B cell (primary cell): ENCODE results near the gene TERB1. TPM values are rescaled to one million over a fixed set of nuclear protein-coding genes. Genes with fewer than 3 reads are reported as not detected.

Source experiments
- ATAC-seq: fragments of 200-7000 bp; cut with Tn5 transposase; one replicate; pipeline ENCODE4 v1.10.0; 2021; ENCODE audit warnings: low read depth, mild to moderate bottlenecking, moderate number of reproducible peaks, moderate library complexity
- CTCF ChIA-PET: fragments of 350-600 bp; sonication (Branson Sonifier 250); formaldehyde crosslinking; loops from one replicate; lab custom pipeline; 2021; ENCODE audit warnings: antibody characterized with exemption, inconsistent platforms; lab: Charles Lee
- POLR2A ChIA-PET: fragments of 350-600 bp; sonication (Branson Sonifier 250); formaldehyde crosslinking; loops from one replicate; lab custom pipeline; 2021; ENCODE audit warnings: antibody characterized with exemption; lab: Charles Lee
- DNase-seq: peaks from one replicate; pipeline ENCODE4 v3.0.0; 2013
- H2AFZ ChIP-seq: 2 replicates; pipeline ENCODE4 v1.6.1; 2012; ENCODE audit warnings: mild to moderate bottlenecking, low read depth, low read length; ENCODE audit not compliant: insufficient read depth, poor library complexity, severe bottlenecking
- H3K27ac ChIP-seq, 2 donors: 1 replicate in 1 of 2; 2 replicates in 1 of 2; pipeline ENCODE4 v1.5.1; 2012 to 2013; ENCODE audit warnings: low read length in 2 of 2, mild to moderate bottlenecking in 2 of 2, moderate library complexity in 1 of 2
- H3K27me3 ChIP-seq, 4 experiments: fragments of 200-600 bp in 1 of 4; sonication (generic) in 1 of 4; replicated peaks in 1 of 4; 1 replicate in 2 of 4; 2 replicates in 2 of 4; pipeline versions ENCODE4 v1.6.1 to v1.7.0; 2013 to 2016; ENCODE audit warnings: low read length in 3 of 4, mild to moderate bottlenecking in 2 of 4, mixed read lengths in 1 of 4, moderate library complexity in 1 of 4; ENCODE audit not compliant: insufficient read depth in 4 of 4, control insufficient read depth in 3 of 4; ENCODE audit errors: control extremely low read depth in 1 of 4
- H3K36me3 ChIP-seq, 2 experiments: replicated peaks in 1 of 2; 1 replicate in 1 of 2; 2 replicates in 1 of 2; pipeline versions ENCODE4 v1.6.1 to v1.7.1; 2013; ENCODE audit warnings: low read length in 1 of 2; ENCODE audit not compliant: insufficient read depth in 2 of 2, control insufficient read depth in 1 of 2; ENCODE audit errors: control extremely low read depth in 1 of 2, extremely low read depth in 1 of 2
- H3K4me1 ChIP-seq, 2 donors: fragments of 200-600 bp in 1 of 2; sonication (generic) in 1 of 2; 1 replicate in 1 of 2; 2 replicates in 1 of 2; pipeline versions ENCODE4 v1.5.1 to v1.6.1; 2013 to 2017; ENCODE audit warnings: low read length in 2 of 2; ENCODE audit not compliant: control insufficient read depth in 2 of 2, insufficient read depth in 2 of 2
- H3K4me2 ChIP-seq: replicated peaks from 2 replicates; pipeline ENCODE3; 2012; ENCODE audit warnings: mild to moderate bottlenecking, low read depth, low read length; ENCODE audit not compliant: poor library complexity, severe bottlenecking
- H3K4me3 ChIP-seq, 5 experiments: fragments of 200-600 bp in 1 of 5; sonication (generic) in 1 of 5; 1 replicate in 3 of 5; 2 replicates in 2 of 5; pipeline versions ENCODE4 v1.5.1 to v1.7.0; 2011 to 2016; ENCODE audit warnings: low read length in 4 of 5, mild to moderate bottlenecking in 4 of 5, low read depth in 2 of 5, control low read depth in 1 of 5, moderate library complexity in 1 of 5; ENCODE audit not compliant: insufficient read depth in 1 of 5; ENCODE audit errors: control extremely low read depth in 1 of 5, extremely low read depth in 1 of 5
- H3K79me2 ChIP-seq: fragments of 200-600 bp; sonication (generic); one replicate; pipeline ENCODE4 v1.6.0; 2016; ENCODE audit warnings: low read length; ENCODE audit not compliant: control insufficient read depth, insufficient read depth
- H3K9ac ChIP-seq: fragments of 200-600 bp; sonication (generic); 2 replicates; pipeline ENCODE4 v1.6.1; 2017; ENCODE audit warnings: mild to moderate bottlenecking, low read length, moderate library complexity
- H3K9me3 ChIP-seq, 3 donors: one replicate each; pipeline versions ENCODE4 v1.6.1 to v1.7.1; 2013; ENCODE audit warnings: low read length in 2 of 3; ENCODE audit not compliant: control insufficient read depth in 2 of 3, insufficient read depth in 1 of 3; ENCODE audit errors: control extremely low read depth in 1 of 3
- H4K20me1 ChIP-seq: 2 replicates; pipeline ENCODE4 v1.6.0; 2012; ENCODE audit warnings: mild to moderate bottlenecking, low read length; ENCODE audit not compliant: insufficient read depth, control insufficient read depth, poor library complexity, severe bottlenecking
- H3K27ac Mint-ChIP-seq: one replicate; pipeline ENCODE4 v1.8.0; 2021; ENCODE audit warnings: mixed read lengths
- H3K27me3 Mint-ChIP-seq: one replicate; pipeline ENCODE4 v1.8.0; 2021; ENCODE audit warnings: mixed read lengths
- H3K4me1 Mint-ChIP-seq: one replicate; pipeline ENCODE4 v1.8.0; 2021; ENCODE audit warnings: mixed read lengths
- H3K4me3 Mint-ChIP-seq: one replicate; pipeline ENCODE4 v1.8.0; 2021; ENCODE audit warnings: mixed read lengths
- H3K9me3 Mint-ChIP-seq: one replicate; pipeline ENCODE4 v1.8.0; 2022; ENCODE audit warnings: mixed read lengths; ENCODE audit not compliant: insufficient read depth
- CTCF ChIP-seq: fragments of 200-600 bp; IDR thresholded peaks from one replicate; pipeline ENCODE4 v1.8.0; 2022; ENCODE audit warnings: antibody characterized with exemption, mild to moderate bottlenecking
- EZH2 ChIP-seq: IDR thresholded peaks from 2 replicates; pipeline ENCODE4 v1.6.1; 2012; ENCODE audit warnings: borderline replicate concordance, low read depth, mild to moderate bottlenecking, moderate library complexity, low read length; ENCODE audit not compliant: insufficient read depth, poor library complexity, severe bottlenecking
- WGBS: methylation state at CpG from one replicate; pipeline ENCODE4 v1.1.5; 2013; ENCODE audit warnings: missing lambda C conversion rate; ENCODE audit not compliant: insufficient coverage; 5-methylcytosine and 5-hydroxymethylcytosine counted together
- intact Hi-C: fragments of 100-400 bp; cut with micrococcal nuclease; formaldehyde crosslinking; loops from one replicate; pipeline ENCODE4 v1.10.0; 2022
- polyA plus RNA-seq: library from polyadenylated mRNA; depleted of rRNA; stranded (reverse); fragments of >200 nt; gene quantifications from 2 replicates; pipeline ENCODE4 v1.2.3, GENCODE V29; 2012
- total RNA-seq, 2 donors: library from RNA; stranded (reverse); fragments of 120-200 nt in 1 of 2; gene quantifications; 1 replicate in 1 of 2; 2 replicates in 1 of 2; pipeline versions ENCODE4 v1.2.3 to v1.2.4, GENCODE V29; 2013 to 2022

The TERB1 gene
- total and polyA plus RNA-seq, 2 donors (not counting 1 experiment from before 2014, with no cell fraction given), result 0.71 TPM; not detected in 1

DNA sequence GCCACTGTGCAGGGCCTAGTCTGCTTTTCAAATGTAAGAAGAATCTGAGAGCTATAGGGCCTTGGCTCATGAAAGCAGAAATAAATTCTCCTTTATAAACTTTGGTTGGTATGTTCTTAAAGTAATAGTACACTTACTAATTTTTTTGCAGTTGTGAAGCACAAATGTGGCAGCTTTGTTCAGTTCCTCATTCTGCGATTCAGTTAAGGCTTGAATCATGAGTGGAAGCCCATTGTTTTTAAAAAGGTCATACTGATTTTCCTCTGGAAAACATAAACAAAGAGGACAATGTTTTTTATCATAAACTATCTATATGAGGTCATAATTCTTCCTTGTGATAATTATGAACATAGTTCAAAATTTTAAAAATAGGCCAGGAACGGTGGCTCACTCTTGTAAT is 26.4 kb downstream of the TERB1 start:
- no peak overlapping the region for H3K4me2 ChIP-seq
- DNase-seq (no peak), ATAC-seq (no peak)
- TF ChIP-seq EZH2, result no peak
- TF ChIP-seq CTCF, result no peak
- no peak overlapping the region for H3K27ac Mint-ChIP-seq
- H3K4me3 Mint-ChIP-seq, result no peak overlapping the region
- H3K9me3 Mint-ChIP-seq, result peaks cover 2% of the 10 kb centered on the region
- H4K20me1 ChIP-seq, result no peaks in the 10 kb centered on the region
- no peak overlapping the region for H3K9ac ChIP-seq
- no peak overlapping the region for H3K4me3 ChIP-seq
- H3K79me2 ChIP-seq, result no peaks in the 10 kb centered on the region
- H3K27me3 ChIP-seq, result no peaks in the 10 kb centered on the region
- no peaks in the 10 kb centered on the region for H3K4me1 ChIP-seq
- H2AFZ ChIP-seq, result no peak overlapping the region
- H3K36me3 ChIP-seq, result no peaks in the 10 kb centered on the region
- intact Hi-C loops, result no loop called here
- ChIA-PET POLR2A (no interaction called here), CTCF (no interaction called here)
- no peaks in the 10 kb centered on the region for H3K9me3 ChIP-seq
- H3K4me1 Mint-ChIP-seq, result no peaks in the 10 kb centered on the region
- 100% methylated on average over 1 of the region's 2 CpGs for WGBS
- no peaks in the 10 kb centered on the region for H3K27me3 Mint-ChIP-seq
- no peak overlapping the region for H3K27ac ChIP-seq

GRCh38 chr16:66758086-66758485 is 43.3 kb downstream of the TERB1 start:
- TF ChIP-seq CTCF (no peak), EZH2 (no peak)
- Mint-ChIP-seq H3K9me3 (no peaks in the 10 kb centered on the region), H3K4me3 (no peak overlapping the region), H3K27me3 (peaks cover 16% of the 10 kb centered on the region), H3K4me1 (no peaks in the 10 kb centered on the region), H3K27ac (no peak overlapping the region)
- no peak overlapping the region for H3K9ac ChIP-seq
- H3K27ac ChIP-seq, result no peak overlapping the region
- no peak overlapping the region for H3K4me3 ChIP-seq
- ChIA-PET CTCF (no interaction called here), POLR2A (no interaction called here)
- H3K36me3 ChIP-seq, result no peaks in the 10 kb centered on the region
- no peaks in the 10 kb centered on the region for H3K79me2 ChIP-seq
- no peak overlapping the region for H3K4me2 ChIP-seq
- H3K4me1 ChIP-seq, result no peaks in the 10 kb centered on the region
- no peak overlapping the region for H2AFZ ChIP-seq
- no peaks in the 10 kb centered on the region for H4K20me1 ChIP-seq
- H3K9me3 ChIP-seq, result no peaks in the 10 kb centered on the region
- DNase-seq (no peak), ATAC-seq (no peak)
- H3K27me3 ChIP-seq, result peaks cover 0 to 6% (median 5%) of the 10 kb centered on the region in 4 experiments
- intact Hi-C loops, result loop anchor here (10.0 kb wide), 1 partner anchor 1087 kb away; the partner anchor contains the start of genes CENPT, NUTF2 and THAP11
